ENCODE data around the gene CDH15. TPM values are rescaled to one million over a fixed set of nuclear protein-coding genes. Genes with fewer than 3 reads are reported as not detected.

CDH15 gene
- total and polyA plus RNA-seq, 5 donors from 2014 or later: 0.17 TPM; not detected in 4

DNA sequence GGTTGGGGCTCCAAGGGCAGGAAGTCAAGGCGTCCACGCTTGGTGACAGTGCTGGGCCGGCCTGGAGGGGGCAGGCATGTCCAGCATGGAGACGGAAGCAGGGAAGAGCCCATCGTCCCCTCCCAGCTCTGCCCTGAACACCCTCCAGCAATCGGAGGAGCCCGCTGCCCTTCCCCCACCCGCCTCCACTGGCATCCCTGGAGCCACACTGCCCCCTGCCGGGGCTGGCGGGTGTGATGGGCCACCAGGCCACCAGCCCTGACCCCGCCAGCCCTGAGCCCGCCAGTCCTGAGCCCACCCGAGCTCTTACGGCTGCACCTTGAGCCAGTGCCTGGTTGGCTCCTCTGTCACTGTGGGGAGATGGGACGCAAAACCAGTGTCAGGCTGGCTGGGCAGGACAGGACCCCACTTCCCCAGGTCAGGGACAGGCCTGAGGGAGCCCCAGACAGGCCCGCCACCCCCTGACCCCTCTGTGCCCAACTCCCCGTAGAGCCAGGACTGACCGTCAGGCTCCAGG is 4.1 kb upstream of the CDH15 start:
- no peak overlapping the region for H3K4me3 ChIP-seq (ENCODE audit: low read depth, low read length)
- ATAC-seq (ENCODE audit: low read depth in 2 of 2) (peak; percentile 16 to 18), DNase-seq (peak; percentile 68 to 79 (median 68))
- H3K4me1 ChIP-seq (ENCODE audit: control insufficient read depth, insufficient read depth, low read length, poor library complexity, severe bottlenecking): peaks cover 25% of the 10 kb centered on the region
- Mint-ChIP-seq H3K27me3 (no peaks in the 10 kb centered on the region), H3K27ac (no peak overlapping the region), H3K36me3 (no peaks in the 10 kb centered on the region), H3K4me1 (peaks cover 0 to 14% (median 2%) of the 10 kb centered on the region in 4 donors), H3K4me3 (no peak overlapping the region), H3K9me3 (no peaks in the 10 kb centered on the region)
- H3K27me3 ChIP-seq (ENCODE audit: control insufficient read depth, insufficient read depth, low read length): no peaks in the 10 kb centered on the region
- H3K27ac ChIP-seq (ENCODE audit: insufficient read depth, low read length, poor library complexity, severe bottlenecking): no peak overlapping the region
- H3K9me3 ChIP-seq (ENCODE audit: control insufficient read depth in 2 of 2, low read length in 2 of 2): no peaks in the 10 kb centered on the region
- no peaks in the 10 kb centered on the region for H3K36me3 ChIP-seq (ENCODE audit: control insufficient read depth, insufficient read depth, low read length)

DNA sequence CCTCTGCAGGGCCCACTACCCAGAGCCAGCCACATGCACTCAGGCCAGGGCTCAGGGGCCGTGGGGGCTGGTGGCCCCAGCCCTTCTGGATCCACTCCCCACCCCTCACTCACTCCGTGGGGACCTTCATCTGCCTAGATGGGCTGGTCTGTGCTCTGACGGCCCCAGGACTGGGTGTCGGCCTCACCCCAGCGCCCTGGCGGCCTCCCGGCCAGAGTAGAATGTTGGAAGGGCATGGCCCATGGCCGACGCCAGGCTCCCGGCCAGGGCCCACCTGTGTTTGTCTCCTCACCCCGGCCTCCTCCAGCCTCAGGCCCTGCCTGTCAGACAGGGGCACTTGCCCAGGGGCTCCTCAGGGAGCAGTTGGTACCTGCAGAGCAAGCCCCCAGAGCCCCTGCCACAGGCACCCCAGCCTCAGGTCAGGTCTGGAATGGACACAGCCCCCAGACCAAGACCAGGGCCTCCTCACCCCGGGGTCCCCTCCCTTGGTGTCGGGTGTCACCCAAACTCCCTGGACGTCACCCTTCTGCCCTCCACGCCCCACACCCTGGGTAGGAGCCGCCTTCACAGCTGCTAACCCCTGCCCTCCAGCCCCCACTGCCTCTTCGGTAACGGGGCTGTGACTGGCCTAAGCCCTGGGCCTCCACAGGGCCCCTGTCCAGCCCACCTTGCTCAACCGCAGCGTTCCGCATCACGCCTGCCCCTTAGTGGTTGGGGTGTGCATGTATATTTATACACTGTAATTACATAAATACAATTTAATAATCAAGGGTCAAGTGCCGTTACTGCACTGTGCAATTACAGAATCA is 3.0 kb upstream of the CDH15 start:
- Histone ChIP-seq H3K9me3 (ENCODE audit: control insufficient read depth in 2 of 2, low read length in 2 of 2) (no peaks in the 10 kb centered on the region), H3K27me3 (ENCODE audit: control insufficient read depth, insufficient read depth, low read length) (no peaks in the 10 kb centered on the region), H3K4me1 (ENCODE audit: control insufficient read depth, insufficient read depth, low read length, poor library complexity, severe bottlenecking) (peaks cover 25% of the 10 kb centered on the region), H3K27ac (ENCODE audit: insufficient read depth, low read length, poor library complexity, severe bottlenecking) (no peak overlapping the region), H3K36me3 (ENCODE audit: control insufficient read depth, insufficient read depth, low read length) (no peaks in the 10 kb centered on the region), H3K4me3 (ENCODE audit: low read depth, low read length) (no peak overlapping the region)
- no peaks in the 10 kb centered on the region for H3K36me3 Mint-ChIP-seq
- H3K27ac Mint-ChIP-seq: no peak overlapping the region
- ATAC-seq (ENCODE audit: low read depth in 2 of 2) (no peak), DNase-seq (no peak)
- H3K4me3 Mint-ChIP-seq: no peak overlapping the region
- H3K9me3 Mint-ChIP-seq: no peaks in the 10 kb centered on the region
- no peaks in the 10 kb centered on the region for H3K27me3 Mint-ChIP-seq
- peaks cover 0 to 14% (median 2%) of the 10 kb centered on the region in 4 donors for H3K4me1 Mint-ChIP-seq

DNA sequence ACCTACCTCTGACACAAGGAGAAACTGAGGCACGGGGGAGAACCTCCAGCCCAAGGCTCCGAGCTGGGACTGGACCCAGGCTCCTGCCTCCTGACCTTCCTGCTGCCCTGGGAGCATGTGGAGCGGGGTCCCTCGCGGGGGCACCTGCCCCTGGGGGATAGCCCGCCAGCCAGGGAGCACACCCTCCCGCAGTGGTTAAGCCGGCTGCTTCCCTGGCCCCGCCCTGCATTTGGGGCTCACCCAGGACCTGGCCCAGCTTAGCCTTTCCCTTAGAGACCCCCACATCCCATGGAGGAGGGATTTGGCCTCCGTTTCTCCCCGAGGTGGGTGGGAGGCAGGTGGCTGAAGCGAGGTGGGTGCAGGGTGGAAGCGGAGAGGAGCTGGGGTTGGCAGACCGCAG is 1.8 kb upstream of the CDH15 start:
- no peak overlapping the region for H3K27ac Mint-ChIP-seq
- Histone ChIP-seq H3K9me3 (ENCODE audit: control insufficient read depth in 2 of 2, low read length in 2 of 2) (no peaks in the 10 kb centered on the region), H3K36me3 (ENCODE audit: control insufficient read depth, insufficient read depth, low read length) (no peaks in the 10 kb centered on the region), H3K27ac (ENCODE audit: insufficient read depth, low read length, poor library complexity, severe bottlenecking) (no peak overlapping the region), H3K4me1 (ENCODE audit: control insufficient read depth, insufficient read depth, low read length, poor library complexity, severe bottlenecking) (peaks cover 25% of the 10 kb centered on the region), H3K27me3 (ENCODE audit: control insufficient read depth, insufficient read depth, low read length) (no peaks in the 10 kb centered on the region), H3K4me3 (ENCODE audit: low read depth, low read length) (no peak overlapping the region)
- no peaks in the 10 kb centered on the region for H3K36me3 Mint-ChIP-seq
- no peak overlapping the region for H3K4me3 Mint-ChIP-seq
- no peaks in the 10 kb centered on the region for H3K27me3 Mint-ChIP-seq
- no peak for DNase-seq
- ATAC-seq (ENCODE audit: low read depth in 2 of 2): no peak
- no peaks in the 10 kb centered on the region for H3K9me3 Mint-ChIP-seq
- peaks cover 0 to 14% (median 2%) of the 10 kb centered on the region in 4 donors for H3K4me1 Mint-ChIP-seq

DNA sequence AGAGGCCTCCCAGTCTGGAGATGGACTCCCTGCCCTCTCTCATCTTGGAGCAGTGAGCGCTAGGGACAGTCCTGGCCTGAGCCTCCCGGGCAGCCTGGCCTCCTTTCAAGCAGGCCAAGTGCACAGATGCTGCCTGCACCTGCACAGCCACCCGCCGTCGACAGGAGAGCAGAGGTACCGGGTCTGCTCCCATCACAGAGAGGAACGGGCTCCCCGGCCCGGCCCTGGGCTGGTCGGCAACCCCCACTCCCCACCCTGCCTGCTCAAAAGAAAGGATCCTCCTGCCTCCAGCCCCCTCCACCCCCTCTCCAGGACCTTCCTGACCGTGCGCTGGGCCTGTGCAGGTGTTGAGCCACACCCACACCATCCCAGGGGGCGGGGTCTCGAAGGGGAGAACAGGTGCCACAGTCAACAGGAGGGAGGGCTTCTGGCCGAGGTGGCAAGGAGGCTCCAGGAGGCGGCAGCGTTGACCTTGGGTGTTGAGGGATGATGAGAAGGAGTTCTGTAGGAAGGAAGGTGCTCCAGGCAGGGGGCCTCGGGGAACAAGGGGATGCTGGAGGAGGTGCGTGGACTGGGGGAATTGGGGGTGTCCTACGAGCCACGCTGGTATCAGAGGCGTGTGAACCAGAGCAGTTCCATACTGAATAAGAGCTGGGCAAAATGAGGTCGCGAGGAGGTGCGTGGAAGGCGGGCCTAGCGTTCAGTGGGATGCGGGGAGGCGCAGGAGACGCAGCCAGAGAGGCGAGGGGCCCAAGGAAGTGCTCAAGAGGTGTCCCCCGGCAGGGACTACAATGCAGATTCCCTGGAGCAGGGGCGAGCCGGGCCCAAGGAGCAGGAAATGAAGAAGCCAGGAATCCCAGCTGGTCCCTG is 967 bp upstream of the CDH15 start:
- Mint-ChIP-seq H3K9me3 (no peaks in the 10 kb centered on the region), H3K27ac (peak overlapping the region in 2 of 3 donors; percentile 36 to 38), H3K36me3 (no peaks in the 10 kb centered on the region), H3K4me3 (peak overlapping the region; percentile 1 to 85 (median 76)), H3K4me1 (peaks cover 0 to 14% (median 2%) of the 10 kb centered on the region in 4 donors), H3K27me3 (no peaks in the 10 kb centered on the region)
- DNase-seq: no peak
- no peaks in the 10 kb centered on the region for H3K9me3 ChIP-seq (ENCODE audit: control insufficient read depth in 2 of 2, low read length in 2 of 2)
- H3K27ac ChIP-seq (ENCODE audit: insufficient read depth, low read length, poor library complexity, severe bottlenecking): no peak overlapping the region
- H3K27me3 ChIP-seq (ENCODE audit: control insufficient read depth, insufficient read depth, low read length): no peaks in the 10 kb centered on the region
- H3K4me1 ChIP-seq (ENCODE audit: control insufficient read depth, insufficient read depth, low read length, poor library complexity, severe bottlenecking): peaks cover 25% of the 10 kb centered on the region
- no peak for ATAC-seq (ENCODE audit: low read depth in 2 of 2)
- peak overlapping the region; percentile 19 for H3K4me3 ChIP-seq (ENCODE audit: low read depth, low read length)
- H3K36me3 ChIP-seq (ENCODE audit: control insufficient read depth, insufficient read depth, low read length): no peaks in the 10 kb centered on the region

DNA sequence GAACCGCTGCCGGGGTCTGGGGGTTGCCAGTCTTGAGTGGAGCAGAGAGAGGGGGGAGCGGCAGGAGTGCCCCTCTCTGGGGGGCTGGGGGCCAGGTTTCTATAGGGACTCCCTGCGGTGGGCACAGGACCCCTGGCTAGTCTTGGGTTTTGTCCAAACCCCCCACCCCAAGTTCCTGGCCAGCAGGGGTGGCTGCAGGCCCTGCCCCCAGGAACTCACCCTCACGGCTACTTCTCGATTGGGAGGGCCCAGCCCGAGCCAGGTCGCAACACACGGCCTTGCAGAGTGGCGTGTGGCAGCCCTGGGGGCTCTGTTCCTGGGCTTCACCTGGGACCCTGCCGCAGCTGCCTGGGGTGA is 601 bp downstream of the CDH15 start:
- Histone ChIP-seq H3K9me3 (ENCODE audit: control insufficient read depth in 2 of 2, low read length in 2 of 2) (no peaks in the 10 kb centered on the region), H3K27me3 (ENCODE audit: control insufficient read depth, insufficient read depth, low read length) (no peaks in the 10 kb centered on the region), H3K4me1 (ENCODE audit: control insufficient read depth, insufficient read depth, low read length, poor library complexity, severe bottlenecking) (peaks cover 23% of the 10 kb centered on the region), H3K4me3 (ENCODE audit: low read depth, low read length) (no peak overlapping the region), H3K36me3 (ENCODE audit: control insufficient read depth, insufficient read depth, low read length) (no peaks in the 10 kb centered on the region), H3K27ac (ENCODE audit: insufficient read depth, low read length, poor library complexity, severe bottlenecking) (no peak overlapping the region)
- H3K4me3 Mint-ChIP-seq: no peak overlapping the region
- peaks cover 0 to 14% (median 2%) of the 10 kb centered on the region in 4 donors for H3K4me1 Mint-ChIP-seq
- no peak overlapping the region for H3K27ac Mint-ChIP-seq
- H3K27me3 Mint-ChIP-seq: no peaks in the 10 kb centered on the region
- DNase-seq (no peak), ATAC-seq (ENCODE audit: low read depth in 2 of 2) (no peak)
- H3K36me3 Mint-ChIP-seq: no peaks in the 10 kb centered on the region
- no peaks in the 10 kb centered on the region for H3K9me3 Mint-ChIP-seq

DNA sequence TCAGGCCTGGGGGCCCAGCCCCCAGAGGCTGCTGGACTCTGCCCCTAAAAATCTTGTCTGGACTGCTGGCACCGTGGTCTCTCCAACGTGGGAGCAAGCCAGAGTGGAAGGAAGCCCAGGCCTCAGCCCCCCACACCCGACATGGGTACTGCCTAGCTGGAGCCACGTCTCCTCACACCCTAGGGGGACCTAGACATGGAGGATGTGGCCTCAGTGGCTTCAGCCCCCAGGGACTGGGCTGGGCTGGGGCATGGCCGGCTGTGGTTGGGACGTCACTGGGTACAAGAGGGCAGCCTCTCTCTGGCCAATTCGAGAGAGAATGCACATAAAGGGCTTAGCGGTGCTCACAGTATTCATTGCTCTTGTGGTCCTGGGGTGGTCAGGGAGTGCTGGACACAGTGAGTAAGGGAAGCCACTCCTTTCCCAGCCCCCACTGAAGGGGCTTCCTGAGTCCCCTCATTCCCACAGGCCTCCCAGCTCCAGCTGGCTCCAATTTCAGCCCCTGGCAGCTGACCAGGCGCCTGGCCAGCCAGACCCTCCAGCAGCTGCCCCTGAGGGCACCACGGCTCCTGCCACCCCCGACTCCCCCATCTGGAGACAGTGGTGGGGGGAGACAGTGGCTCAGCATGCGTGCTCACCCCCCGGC is 1.1 kb downstream of the CDH15 start:
- H3K36me3 ChIP-seq (ENCODE audit: control insufficient read depth, insufficient read depth, low read length): no peaks in the 10 kb centered on the region
- Mint-ChIP-seq H3K4me3 (no peak overlapping the region), H3K36me3 (no peaks in the 10 kb centered on the region), H3K27me3 (no peaks in the 10 kb centered on the region), H3K9me3 (no peaks in the 10 kb centered on the region), H3K27ac (no peak overlapping the region), H3K4me1 (peaks cover 0 to 11% (median 2%) of the 10 kb centered on the region in 4 donors)
- peaks cover 18% of the 10 kb centered on the region for H3K4me1 ChIP-seq (ENCODE audit: control insufficient read depth, insufficient read depth, low read length, poor library complexity, severe bottlenecking)
- no peak overlapping the region for H3K27ac ChIP-seq (ENCODE audit: insufficient read depth, low read length, poor library complexity, severe bottlenecking)
- H3K9me3 ChIP-seq (ENCODE audit: control insufficient read depth in 2 of 2, low read length in 2 of 2): no peaks in the 10 kb centered on the region
- ATAC-seq (ENCODE audit: low read depth in 2 of 2) (no peak), DNase-seq (no peak)
- no peak overlapping the region for H3K4me3 ChIP-seq (ENCODE audit: low read depth, low read length)
- H3K27me3 ChIP-seq (ENCODE audit: control insufficient read depth, insufficient read depth, low read length): no peaks in the 10 kb centered on the region

DNA sequence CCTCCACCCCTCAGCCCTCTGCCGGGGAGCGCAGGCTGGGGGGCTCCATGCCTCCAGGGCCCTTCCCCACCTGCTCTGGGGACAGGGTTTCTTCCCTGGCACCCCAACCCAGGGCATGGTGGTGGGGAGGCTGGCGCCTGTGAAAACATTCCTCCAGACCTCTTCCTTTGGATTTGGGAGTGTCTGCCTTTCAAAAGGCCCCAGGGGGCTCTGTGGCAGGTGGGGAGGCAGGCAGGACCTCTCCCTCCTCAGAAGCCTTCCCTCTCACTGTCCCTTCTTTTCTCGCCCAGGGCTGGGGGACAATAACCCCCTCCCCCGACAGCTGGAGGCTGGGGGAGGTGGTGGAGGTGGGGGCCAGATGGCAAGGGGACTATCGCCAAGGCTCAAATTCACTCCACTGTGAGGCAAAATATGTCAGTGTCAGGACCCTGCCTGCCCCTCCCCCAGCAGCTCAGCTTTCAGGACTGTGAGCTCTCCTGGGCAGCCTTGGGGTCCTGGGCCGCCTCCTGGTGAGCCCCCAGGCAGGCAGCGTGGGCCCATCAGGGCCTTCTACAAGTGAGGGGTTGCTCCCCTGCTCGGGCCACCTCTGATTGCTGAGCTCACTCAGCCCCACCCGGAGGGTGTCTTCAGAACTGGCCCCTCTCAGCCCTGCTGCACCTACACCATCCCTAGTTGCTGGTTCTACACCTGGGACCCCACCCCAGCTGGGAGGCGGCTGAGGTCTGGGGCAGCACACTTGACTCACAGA is 1.8 kb downstream of the CDH15 start:
- no peak overlapping the region for H3K4me3 Mint-ChIP-seq
- no peak overlapping the region for H3K27ac Mint-ChIP-seq
- no peaks in the 10 kb centered on the region for H3K27me3 ChIP-seq (ENCODE audit: control insufficient read depth, insufficient read depth, low read length)
- peaks cover 0 to 9% (median 2%) of the 10 kb centered on the region in 4 donors for H3K4me1 Mint-ChIP-seq
- no peak overlapping the region for H3K27ac ChIP-seq (ENCODE audit: insufficient read depth, low read length, poor library complexity, severe bottlenecking)
- H3K4me3 ChIP-seq (ENCODE audit: low read depth, low read length): no peak overlapping the region
- DNase-seq (no peak), ATAC-seq (ENCODE audit: low read depth in 2 of 2) (no peak)
- H3K4me1 ChIP-seq (ENCODE audit: control insufficient read depth, insufficient read depth, low read length, poor library complexity, severe bottlenecking): peaks cover 18% of the 10 kb centered on the region
- H3K27me3 Mint-ChIP-seq: no peaks in the 10 kb centered on the region
- no peaks in the 10 kb centered on the region for H3K36me3 Mint-ChIP-seq
- peaks cover 0 to 1% (median 0%) of the 10 kb centered on the region in 7 donors for H3K9me3 Mint-ChIP-seq
- H3K36me3 ChIP-seq (ENCODE audit: control insufficient read depth, insufficient read depth, low read length): no peaks in the 10 kb centered on the region
- H3K9me3 ChIP-seq (ENCODE audit: control insufficient read depth in 2 of 2, low read length in 2 of 2): no peaks in the 10 kb centered on the region
